OCI-LY7 (cell line): ENCODE data around the gene SYNRG. TPM values are rescaled to one million over a fixed set of nuclear protein-coding genes. Genes with fewer than 3 reads are reported as not detected.

Experiments
- BruUV-seq: library from RNA; stranded (reverse); fragments of 400-500 nt; replicated peaks from 2 replicates; lab custom pipeline; 2021; lab: Mats Ljungman, UMichigan
- CTCF ChIA-PET: fragments of 300-600 bp; sonication (Branson Sonifier 250); formaldehyde crosslinking; loops from one replicate; lab custom pipeline; 2022; ENCODE audit warnings: antibody characterized with exemption; ENCODE audit not compliant: unreplicated experiment; lab: Charles Lee
- POLR2A ChIA-PET: fragments of 300-600 bp; sonication (Branson Sonifier 250); formaldehyde crosslinking; loops from one replicate; lab custom pipeline; 2022; ENCODE audit warnings: antibody characterized with exemption; lab: Charles Lee
- DNase-seq: peaks from one replicate; pipeline ENCODE4 v3.0.0-alpha.2; 2015; ENCODE audit warnings: low spot score
- H2AFZ ChIP-seq: fragments of 200-600 bp; sonication (generic), shearing (Covaris generic); 2 replicates; pipeline ENCODE4 v1.6.1; 2014; ENCODE audit warnings: mild to moderate bottlenecking, antibody characterized with exemption, low read length, moderate library complexity
- H3K27ac ChIP-seq: fragments of 200-600 bp; sonication (generic); 2 replicates; pipeline ENCODE4 v1.5.1; 2014; ENCODE audit warnings: mixed run types, low read depth, mild to moderate bottlenecking, moderate library complexity, low read length, inconsistent platforms; ENCODE audit not compliant: poor library complexity, severe bottlenecking
- H3K36me3 ChIP-seq: fragments of 200-600 bp; sonication (generic); 2 replicates; pipeline ENCODE4 v1.6.1; 2014; ENCODE audit warnings: mild to moderate bottlenecking, antibody characterized with exemption, low read length, moderate library complexity, mixed read lengths; ENCODE audit not compliant: insufficient read depth
- H3K4me1 ChIP-seq: fragments of 200-600 bp; sonication (generic); 2 replicates; pipeline ENCODE4 v1.5.1; 2014; ENCODE audit warnings: mild to moderate bottlenecking, low read length; ENCODE audit not compliant: insufficient read depth, poor library complexity, severe bottlenecking
- H3K4me2 ChIP-seq: fragments of 200-600 bp; sonication (generic); 2 replicates; pipeline ENCODE4 v1.6.1; 2014; ENCODE audit warnings: mild to moderate bottlenecking, low read length
- H3K4me3 ChIP-seq: fragments of 200-600 bp; sonication (generic); 2 replicates; pipeline ENCODE4 v1.5.1; 2014; ENCODE audit warnings: mild to moderate bottlenecking, low read depth, low read length; ENCODE audit not compliant: poor library complexity, severe bottlenecking
- H3K79me2 ChIP-seq: fragments of 200-600 bp; sonication (generic); 2 replicates; pipeline ENCODE4 v1.6.1; 2016; ENCODE audit warnings: low read depth, mild to moderate bottlenecking, low read length, moderate library complexity, mixed read lengths; ENCODE audit not compliant: insufficient read depth
- H3K9me2 ChIP-seq: fragments of 200-600 bp; sonication (generic); 2 replicates; pipeline ENCODE4 v1.6.1; 2016; ENCODE audit warnings: mild to moderate bottlenecking, low read length, mixed read lengths; ENCODE audit not compliant: insufficient read depth
- H3K9me3 ChIP-seq: fragments of 200-600 bp; sonication (generic); 2 replicates; pipeline ENCODE4 v1.6.1; 2014; ENCODE audit warnings: mild to moderate bottlenecking, mixed run types, low read length, mixed read lengths
- H4K20me1 ChIP-seq: fragments of 200-600 bp; sonication (generic); 2 replicates; pipeline ENCODE4 v1.6.1; 2014; ENCODE audit warnings: mild to moderate bottlenecking, antibody characterized with exemption, low read length, moderate library complexity, mixed read lengths; ENCODE audit not compliant: insufficient read depth
- CTCF ChIP-seq: fragments of 200-600 bp; sonication (generic); conservative IDR thresholded peaks from 2 replicates; pipeline ENCODE4 v1.5.1; 2014; ENCODE audit warnings: mild to moderate bottlenecking, antibody characterized with exemption, low read length, moderate library complexity, mixed read lengths
- EZH2phosphoT487 ChIP-seq: fragments of 200-600 bp; sonication (generic); IDR thresholded peaks from 2 replicates; pipeline ENCODE4 v1.6.1; 2018; ENCODE audit warnings: low read depth, borderline replicate concordance, mild to moderate bottlenecking, mixed run types, antibody characterized with exemption, low read length, moderate library complexity, mixed read lengths
- intact Hi-C: fragments of 100-400 bp; cut with micrococcal nuclease; formaldehyde crosslinking; loops from one replicate; pipeline ENCODE4 v1.10.0; 2022; ENCODE audit not compliant: unreplicated experiment
- total RNA-seq, 2 experiments: library from RNA; depleted of rRNA in 1 of 2; stranded (reverse); fragments of >200 nt in 1 of 2; shearing (Covaris generic) in 1 of 2; gene quantifications; 2 replicates each; pipeline ENCODE4 v1.2.3, GENCODE V29; 2014 to 2022

SYNRG gene
- total RNA-seq, 2 experiments from 2014 or later, result 39.6 to 132 TPM

- Histone ChIP-seq H3K36me3 (peaks cover 6% of the 10 kb centered on the region; the same call in 1 of the 2 replicates), H3K4me2 (peak overlapping the region; percentile 74), H3K4me3 (peak overlapping the region; percentile 88), H3K27ac (peak overlapping the region; percentile 39), H3K4me1 (peaks cover 41% of the 10 kb centered on the region), H2AFZ (peak overlapping the region; percentile 68; the same call in 1 of the 2 replicates), H4K20me1 (peaks cover 11% of the 10 kb centered on the region; the same call in 1 of the 2 replicates), H3K9me3 (no peaks in the 10 kb centered on the region), H3K9me2 (no peaks in the 10 kb centered on the region), H3K79me2 (peaks cover 35% of the 10 kb centered on the region)
- intact Hi-C loops, result no loop called here
- peak; percentile 33 for DNase-seq
- POLR2A ChIA-PET, result no interaction called here
- CTCF ChIA-PET, result no interaction called here
- TF ChIP-seq EZH2phosphoT487, result no peak
- TF ChIP-seq CTCF, result no peak
- TSS peak; percentile 64 for BruUV-seq
These were observed 118.3 kb downstream of the SYNRG start for GRCh38 chr17:37490638-37491614.

GRCh38 chr17:37490022-37490587, 119.1 kb downstream of the SYNRG start:
- Histone ChIP-seq H3K4me2 (peak overlapping the region; percentile 74), H3K79me2 (peaks cover 35% of the 10 kb centered on the region), H3K4me3 (peak overlapping the region; percentile 88), H2AFZ (peak overlapping the region; percentile 68; the same call in 1 of the 2 replicates), H3K4me1 (peaks cover 41% of the 10 kb centered on the region), H3K36me3 (peaks cover 6% of the 10 kb centered on the region; the same call in 1 of the 2 replicates), H3K27ac (peak overlapping the region; percentile 39), H3K9me2 (no peaks in the 10 kb centered on the region), H3K9me3 (no peaks in the 10 kb centered on the region), H4K20me1 (peaks cover 11% of the 10 kb centered on the region; the same call in 1 of the 2 replicates)
- DNase-seq, result peak; percentile 85
- BruUV-seq, result no TSS peak
- POLR2A ChIA-PET, result no interaction called here
- TF ChIP-seq CTCF (peak; percentile 71), EZH2phosphoT487 (no peak)
- intact Hi-C loops, result no loop called here
- CTCF ChIA-PET, result no interaction called here
